Measurements from ENCODE around the gene XRCC1. TPM values are rescaled to one million over a fixed set of nuclear protein-coding genes. Genes with fewer than 3 reads are reported as not detected.

XRCC1 gene
- total and polyA plus RNA-seq, 2 of the 8 experiments (the other 6 are each of a cell fraction or from before 2014, with no cell fraction given), result 42.5 to 44.4 TPM

DNA sequence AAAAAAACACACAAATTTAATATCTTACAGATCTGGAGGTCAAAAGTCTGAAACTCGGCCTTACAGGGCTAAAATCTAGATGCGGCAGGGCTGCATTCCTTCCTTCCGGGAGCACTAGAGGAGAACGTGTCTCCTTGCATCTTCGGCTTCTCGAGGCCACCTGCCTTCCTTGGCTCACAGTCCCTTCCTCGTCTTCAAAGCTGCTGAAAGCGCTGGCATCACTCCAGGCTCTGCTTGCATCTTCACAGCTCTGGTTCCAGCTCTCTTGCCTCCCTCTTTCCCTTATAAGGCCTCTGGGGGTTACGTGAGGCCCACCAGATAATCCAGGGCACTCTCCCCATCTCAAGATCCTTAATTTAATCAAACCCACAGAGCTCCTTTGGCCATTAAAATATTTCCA lies 10.5 kb downstream of the XRCC1 start:
- Histone ChIP-seq H3K27me3 (replicated peaks in 1 of 4; ENCODE audit: control insufficient read depth in 3 of 4, extremely low read depth in 1 of 4, insufficient read depth in 3 of 4, low read length in 3 of 4) (no peaks in the 10 kb centered on the region), H4K8ac (ENCODE audit: extremely low read depth, insufficient read depth, low read length) (no peak overlapping the region), H2BK20ac (ENCODE audit: low read length) (no peak overlapping the region), H4K5ac (ENCODE audit: insufficient read length, low read depth, low read length) (no peak overlapping the region), H3K56ac (replicated peaks; ENCODE audit: insufficient read length, low read depth, low read length) (no peak overlapping the region), H3K4me2 (ENCODE audit: insufficient read depth in 1 of 2, low read depth in 2 of 2, low read length in 2 of 2) (no peak overlapping the region), H3K4me1 (replicated peaks in 1 of 4; ENCODE audit: control insufficient read depth in 3 of 4, insufficient read depth in 4 of 4, low read length in 3 of 4) (peaks cover 0 to 3% (median 1%) of the 10 kb centered on the region in 4 experiments; a peak in 4 of 7 replicates), H4K20me1 (replicated peaks in 1 of 2; ENCODE audit: control insufficient read depth in 1 of 2, insufficient read depth in 2 of 2, low read length in 2 of 2) (peaks cover 0 to 8% of the 10 kb centered on the region in 2 experiments), H3K18ac (ENCODE audit: extremely low read depth, low read length) (no peak overlapping the region), H2AFZ (ENCODE audit: low read length) (no peak overlapping the region), H3K23ac (ENCODE audit: insufficient read length) (no peak overlapping the region), H3K23me2 (ENCODE audit: low read depth, low read length) (no peaks in the 10 kb centered on the region), H4K91ac (replicated peaks; ENCODE audit: insufficient read length, low read length) (no peak overlapping the region), H2BK12ac (ENCODE audit: low read depth, low read length) (no peak overlapping the region), H2BK15ac (ENCODE audit: low read length) (no peak overlapping the region), H3K4ac (replicated peaks; ENCODE audit: insufficient read length, low read depth, low read length) (no peak overlapping the region), H2BK120ac (replicated peaks; ENCODE audit: low read depth, low read length) (no peak overlapping the region), H3K36me3 (ENCODE audit: control insufficient read depth in 2 of 4, insufficient read depth in 4 of 4, low read length in 3 of 4) (peaks cover 0 to 8% (median 0%) of the 10 kb centered on the region in 4 experiments; a peak in 1 of 8 replicates), H3K79me2 (ENCODE audit: control insufficient read depth in 1 of 2, insufficient read depth in 2 of 2, low read length in 2 of 2) (peaks cover 0 to 2% of the 10 kb centered on the region in 2 experiments; a peak in 1 of 4 replicates), H3K14ac (ENCODE audit: insufficient read length) (no peak overlapping the region), H3K9ac (replicated peaks in 1 of 4; ENCODE audit: extremely low read depth in 1 of 4, low read depth in 3 of 4, low read length in 3 of 4) (no peak overlapping the region), H2AK5ac (ENCODE audit: low read depth, low read length) (no peak overlapping the region), H3K4me3 (ENCODE audit: extremely low read depth in 1 of 4, insufficient read depth in 2 of 4, low read depth in 3 of 4, low read length in 4 of 4) (no peak overlapping the region), H3K27ac (ENCODE audit: low read depth, low read length) (no peak overlapping the region), H3K9me3 (ENCODE audit: insufficient read depth in 2 of 2, low read depth in 1 of 2, low read length in 1 of 2) (no peaks in the 10 kb centered on the region), H2BK5ac (ENCODE audit: low read depth, low read length) (no peak overlapping the region), H3K79me1 (ENCODE audit: low read depth, low read length) (no peaks in the 10 kb centered on the region; the same call in 1 of the 2 replicates)
- FAIRE-seq (no peak), DNase-seq (ENCODE audit: low read depth in 1 of 2, low spot score in 2 of 2) (no peak)
- POLR2A ChIA-PET (ENCODE audit: partially characterized antibody), result interaction anchor here (0.9 to 2.1 kb wide), 5 partner anchors 9 to 72 kb away, joined by 3 to 11 read pairs (median 4); partner anchors contain the start of genes IRGQ, XRCC1 and ZNF576
- WGBS, 2 experiments (ENCODE audit: extremely low coverage in 1 of 2, insufficient coverage in 1 of 2, insufficient read length in 1 of 2, insufficient replicate concordance in 2 of 2, low coverage in 1 of 2, low lambda C conversion rate in 2 of 2, missing lambda C conversion rate in 1 of 2), result 89% methylated on average over 9 of the region's 9 CpGs; no CpG with 5 or more reads in 1 of the 2 experiments
- CTCF ChIA-PET (ENCODE audit: partially characterized antibody), result interaction anchor here (0.8 to 9.3 kb wide), 7 partner anchors 10 to 132 kb away, joined by 3 to 82 read pairs (median 3); no protein-coding TSS in a partner anchor
- TF ChIP-seq, protein P1, sequence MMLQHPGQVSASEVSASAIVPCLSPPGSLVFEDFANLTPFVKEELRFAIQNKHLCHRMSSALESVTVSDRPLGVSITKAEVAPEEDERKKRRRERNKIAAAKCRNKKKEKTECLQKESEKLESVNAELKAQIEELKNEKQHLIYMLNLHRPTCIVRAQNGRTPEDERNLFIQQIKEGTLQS (IDR thresholded peaks at IDR 0.05; ENCODE audit: insufficient read depth, low read depth, low read length), result no peak
- no peak for TF ChIP-seq POU5F1 (IDR thresholded peaks at IDR 0.05; ENCODE audit: low read depth, low read length)
- TF ChIP-seq KDM4A (IDR thresholded peaks at IDR 0.05; ENCODE audit: low read depth, low read length, severe bottlenecking), result no peak
- TF ChIP-seq CHD2 (IDR thresholded peaks at IDR 0.05; ENCODE audit: low read length), result no peak
- TF ChIP-seq JUN (IDR thresholded peaks at IDR 0.05; ENCODE audit: low read depth, low read length), result no peak
- TF ChIP-seq NANOG (IDR thresholded peaks at IDR 0.05; ENCODE audit: insufficient read depth, low read depth, low read length, poor library complexity, severe bottlenecking), result no peak
